Measurements from ENCODE around the gene LRRK1. TPM values are rescaled to one million over a fixed set of nuclear protein-coding genes. Genes with fewer than 3 reads are reported as not detected.

Gene LRRK1
- polyA plus RNA-seq, 2 of the 4 experiments (the other 2 are of a cell fraction) = 12.2 to 17.7 TPM

GRCh38 chr15:100885116-100885515 is 34.0 kb upstream of the LRRK1 start:
- Histone ChIP-seq H3K4me2 (no peak overlapping the region), H3K9me3 (no peaks in the 10 kb centered on the region), H3K27ac (no peak overlapping the region), H3K4me1 (no peaks in the 10 kb centered on the region), H3K4me3 (no peak overlapping the region)
- no peak for ATAC-seq
- TF ChIP-seq FOSL2 (IDR thresholded peaks at IDR 0.05) (no peak), FOSL2 (CRISPR knock-in tag; IDR thresholded peaks at IDR 0.05) (no peak), BCL3 (IDR thresholded peaks at IDR 0.05) (no peak), HES2 (IDR thresholded peaks at IDR 0.05) (no peak), EP300 (IDR thresholded peaks at IDR 0.05) (no peak), NPAS2 (CRISPR knock-in tag; IDR thresholded peaks at IDR 0.05; ENCODE audit: borderline replicate concordance) (no peak), CBX8 (IDR thresholded peaks at IDR 0.05) (no peak), MYC (IDR thresholded peaks at IDR 0.05; ENCODE audit: borderline replicate concordance, low read length) (no peak), RARB (CRISPR knock-in tag; IDR thresholded peaks at IDR 0.05) (no peak), RCOR1 (IDR thresholded peaks at IDR 0.05; ENCODE audit: low read depth, low read length) (no peak), ZC3H11A (IDR thresholded peaks at IDR 0.05) (no peak)
- TF ChIP-seq, protein P1, sequence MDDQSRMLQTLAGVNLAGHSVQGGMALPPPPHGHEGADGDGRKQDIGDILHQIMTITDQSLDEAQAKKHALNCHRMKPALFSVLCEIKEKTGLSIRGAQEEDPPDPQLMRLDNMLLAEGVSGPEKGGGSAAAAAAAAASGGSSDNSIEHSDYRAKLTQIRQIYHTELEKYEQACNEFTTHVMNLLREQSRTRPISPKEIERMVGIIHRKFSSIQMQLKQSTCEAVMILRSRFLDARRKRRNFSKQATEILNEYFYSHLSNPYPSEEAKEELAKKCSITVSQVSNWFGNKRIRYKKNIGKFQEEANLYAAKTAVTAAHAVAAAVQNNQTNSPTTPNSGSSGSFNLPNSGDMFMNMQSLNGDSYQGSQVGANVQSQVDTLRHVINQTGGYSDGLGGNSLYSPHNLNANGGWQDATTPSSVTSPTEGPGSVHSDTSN (IDR thresholded peaks at IDR 0.05) = no peak
- TF ChIP-seq, protein P2, sequence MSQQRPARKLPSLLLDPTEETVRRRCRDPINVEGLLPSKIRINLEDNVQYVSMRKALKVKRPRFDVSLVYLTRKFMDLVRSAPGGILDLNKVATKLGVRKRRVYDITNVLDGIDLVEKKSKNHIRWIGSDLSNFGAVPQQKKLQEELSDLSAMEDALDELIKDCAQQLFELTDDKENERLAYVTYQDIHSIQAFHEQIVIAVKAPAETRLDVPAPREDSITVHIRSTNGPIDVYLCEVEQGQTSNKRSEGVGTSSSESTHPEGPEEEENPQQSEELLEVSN (IDR thresholded peaks at IDR 0.05; ENCODE audit: borderline replicate concordance, low read depth) = no peak
- no peak for DNase-seq (ENCODE audit: low read depth in 1 of 2, low spot score in 1 of 2)
- CTCF ChIA-PET = interaction anchor here (0.9 to 5.1 kb wide), 5 partner anchors 8 to 123 kb away, joined by 3 to 30 read pairs (median 6); no protein-coding TSS in a partner anchor
- WGBS (ENCODE audit: missing lambda C conversion rate) = 76% methylated on average over 8 of the region's 8 CpGs
- POLR2A ChIA-PET = interaction anchor here (0.7 kb wide), 1 partner anchor 29 kb away, joined by 5 read pairs; no protein-coding TSS in a partner anchor
- FAIRE-seq = no peak

- Histone ChIP-seq H3K27ac (no peak overlapping the region), H3K4me3 (no peak overlapping the region), H3K4me2 (no peak overlapping the region), H3K4me1 (no peaks in the 10 kb centered on the region), H3K9me3 (no peaks in the 10 kb centered on the region)
- ATAC-seq = no peak
- DNase-seq (ENCODE audit: low read depth in 1 of 2, low spot score in 1 of 2) = no peak
- FAIRE-seq = no peak
- ChIA-PET CTCF (interaction anchor here (0.9 to 5.1 kb wide), 7 partner anchors 9 to 372 kb away, joined by 3 to 30 read pairs (median 5); no protein-coding TSS in a partner anchor), POLR2A (no interaction called here)
- TF ChIP-seq KDM5A (IDR thresholded peaks at IDR 0.05) (no peak), MAFK (IDR thresholded peaks at IDR 0.05; ENCODE audit: partially characterized antibody) (no peak), POLR2AphosphoS2 (conservative IDR thresholded peaks at IDR 0.05; ENCODE audit: low read length) (no peak), FOSL2 (IDR thresholded peaks at IDR 0.05) (no peak), FOSL2 (CRISPR knock-in tag; IDR thresholded peaks at IDR 0.05) (no peak), NPAS2 (CRISPR knock-in tag; IDR thresholded peaks at IDR 0.05; ENCODE audit: borderline replicate concordance) (no peak), ZSCAN20 (CRISPR knock-in tag; IDR thresholded peaks at IDR 0.05) (no peak), NFE2L2 (conservative IDR thresholded peaks at IDR 0.05; ENCODE audit: low read length) (no peak), BHLHE40 (IDR thresholded peaks at IDR 0.05; ENCODE audit: low read depth, low read length) (no peak), ZFP36 (IDR thresholded peaks at IDR 0.05; ENCODE audit: borderline replicate concordance, partially characterized antibody) (no peak), TP53 (CRISPR knock-in tag; IDR thresholded peaks at IDR 0.05) (no peak), CHD4 (IDR thresholded peaks at IDR 0.05; ENCODE audit: borderline replicate concordance) (no peak), RFX5 (IDR thresholded peaks at IDR 0.05) (no peak), FOXS1 (CRISPR knock-in tag; IDR thresholded peaks at IDR 0.05) (no peak), EHF (CRISPR knock-in tag; IDR thresholded peaks at IDR 0.05) (no peak), ELK1 (IDR thresholded peaks at IDR 0.05; ENCODE audit: low read depth, low read length) (no peak), SREBF2 (IDR thresholded peaks at IDR 0.05) (no peak)
- TF ChIP-seq, protein P3, sequence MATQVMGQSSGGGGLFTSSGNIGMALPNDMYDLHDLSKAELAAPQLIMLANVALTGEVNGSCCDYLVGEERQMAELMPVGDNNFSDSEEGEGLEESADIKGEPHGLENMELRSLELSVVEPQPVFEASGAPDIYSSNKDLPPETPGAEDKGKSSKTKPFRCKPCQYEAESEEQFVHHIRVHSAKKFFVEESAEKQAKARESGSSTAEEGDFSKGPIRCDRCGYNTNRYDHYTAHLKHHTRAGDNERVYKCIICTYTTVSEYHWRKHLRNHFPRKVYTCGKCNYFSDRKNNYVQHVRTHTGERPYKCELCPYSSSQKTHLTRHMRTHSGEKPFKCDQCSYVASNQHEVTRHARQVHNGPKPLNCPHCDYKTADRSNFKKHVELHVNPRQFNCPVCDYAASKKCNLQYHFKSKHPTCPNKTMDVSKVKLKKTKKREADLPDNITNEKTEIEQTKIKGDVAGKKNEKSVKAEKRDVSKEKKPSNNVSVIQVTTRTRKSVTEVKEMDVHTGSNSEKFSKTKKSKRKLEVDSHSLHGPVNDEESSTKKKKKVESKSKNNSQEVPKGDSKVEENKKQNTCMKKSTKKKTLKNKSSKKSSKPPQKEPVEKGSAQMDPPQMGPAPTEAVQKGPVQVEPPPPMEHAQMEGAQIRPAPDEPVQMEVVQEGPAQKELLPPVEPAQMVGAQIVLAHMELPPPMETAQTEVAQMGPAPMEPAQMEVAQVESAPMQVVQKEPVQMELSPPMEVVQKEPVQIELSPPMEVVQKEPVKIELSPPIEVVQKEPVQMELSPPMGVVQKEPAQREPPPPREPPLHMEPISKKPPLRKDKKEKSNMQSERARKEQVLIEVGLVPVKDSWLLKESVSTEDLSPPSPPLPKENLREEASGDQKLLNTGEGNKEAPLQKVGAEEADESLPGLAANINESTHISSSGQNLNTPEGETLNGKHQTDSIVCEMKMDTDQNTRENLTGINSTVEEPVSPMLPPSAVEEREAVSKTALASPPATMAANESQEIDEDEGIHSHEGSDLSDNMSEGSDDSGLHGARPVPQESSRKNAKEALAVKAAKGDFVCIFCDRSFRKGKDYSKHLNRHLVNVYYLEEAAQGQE (IDR thresholded peaks at IDR 0.05) = no peak
- WGBS (ENCODE audit: missing lambda C conversion rate) = 85% methylated on average over 7 of the region's 7 CpGs
Observed at GRCh38 chr15:100885811-100886210, 33.3 kb upstream of the LRRK1 start.

Measured in A549 (cell line).